PC-9 (cell line): ENCODE measurements around the gene ZNF879. TPM values are rescaled to one million over a fixed set of nuclear protein-coding genes. Genes with fewer than 3 reads are reported as not detected.

ENCODE experiments used
- BruUV-seq: library from RNA; stranded (reverse); fragments of 400-500 nt; replicated peaks from 2 replicates; lab custom pipeline; 2021; lab: Mats Ljungman, UMichigan
- CTCF ChIA-PET: fragments of 300-600 bp; sonication (Branson Sonifier 250); formaldehyde crosslinking; loops from one replicate; lab custom pipeline; 2022; ENCODE audit warnings: antibody characterized with exemption; lab: Charles Lee
- POLR2A ChIA-PET: fragments of 300-600 bp; sonication (Branson Sonifier 250); formaldehyde crosslinking; loops from one replicate; lab custom pipeline; 2022; ENCODE audit warnings: antibody characterized with exemption; ENCODE audit not compliant: unreplicated experiment; lab: Charles Lee
- DNase-seq, 2 experiments: peaks; one replicate each; pipeline versions ENCODE4 v3.0.0 to v3.0.0-alpha.2; 2015 to 2022; ENCODE audit warnings: mixed read lengths in 1 of 2
- H2AFZ ChIP-seq: fragments of 200-600 bp; sonication (generic); 2 replicates; pipeline ENCODE4 v1.8.1; 2017; ENCODE audit warnings: antibody characterized with exemption
- H3F3A ChIP-seq: fragments of 200-600 bp; sonication (generic); 2 replicates; pipeline ENCODE4 v1.8.1; 2017; ENCODE audit warnings: antibody characterized with exemption, mild to moderate bottlenecking, low read depth; ENCODE audit not compliant: insufficient read depth
- H3K27ac ChIP-seq: fragments of 200-600 bp; sonication (generic); 2 replicates; pipeline ENCODE4 v1.6.1; 2016; ENCODE audit warnings: mixed run types
- H3K27me3 ChIP-seq: fragments of 200-600 bp; sonication (generic); 2 replicates; pipeline ENCODE4 v1.6.1; 2016; ENCODE audit warnings: low read depth, mixed run types; ENCODE audit not compliant: insufficient read depth
- H3K36me3 ChIP-seq: fragments of 200-600 bp; sonication (generic); 2 replicates; pipeline ENCODE4 v1.6.1; 2016; ENCODE audit warnings: low read depth, mixed run types
- H3K4me1 ChIP-seq: fragments of 200-600 bp; sonication (generic); replicated peaks from 2 replicates; pipeline ENCODE4 v1.6.1; 2016; ENCODE audit warnings: mixed run types; ENCODE audit not compliant: insufficient read depth
- H3K4me2 ChIP-seq: fragments of 200-600 bp; sonication (generic); 2 replicates; pipeline ENCODE4 v1.6.1; 2017; ENCODE audit warnings: mixed run types
- H3K4me3 ChIP-seq: fragments of 200-600 bp; sonication (generic); 2 replicates; pipeline ENCODE4 v1.6.1; 2016; ENCODE audit warnings: mixed run types
- H3K79me2 ChIP-seq: fragments of 200-600 bp; sonication (generic); 2 replicates; pipeline ENCODE4 v1.6.1; 2017; ENCODE audit warnings: low read depth, mixed run types
- H3K9me2 ChIP-seq: fragments of 200-600 bp; sonication (generic); 2 replicates; pipeline ENCODE4 v1.8.1; 2017; ENCODE audit warnings: mild to moderate bottlenecking; ENCODE audit not compliant: insufficient read depth
- H3K9me3 ChIP-seq: fragments of 200-600 bp; sonication (generic); 2 replicates; pipeline ENCODE4 v1.8.1; 2016; ENCODE audit warnings: low read depth; ENCODE audit not compliant: insufficient read depth
- H4K20me1 ChIP-seq: fragments of 200-600 bp; sonication (generic); 2 replicates; pipeline ENCODE4 v1.8.1; 2017; ENCODE audit not compliant: insufficient read depth
- EZH2 ChIP-seq: fragments of 200-600 bp; sonication (generic); IDR thresholded peaks from 2 replicates; pipeline ENCODE4 v1.8.0; 2017; ENCODE audit warnings: antibody characterized with exemption, low read depth
- intact Hi-C: fragments of 100-400 bp; cut with micrococcal nuclease; formaldehyde crosslinking; loops from one replicate; pipeline ENCODE4 v1.10.0; 2022; ENCODE audit not compliant: unreplicated experiment
- total RNA-seq: library from RNA; stranded (reverse); gene quantifications from 2 replicates; pipeline ENCODE4 v1.2.3, GENCODE V29; 2021
- TF ChIP-seq, protein P1 (sequence below): fragments of 200-600 bp; sonication (generic); conservative IDR thresholded peaks from 2 replicates; pipeline ENCODE4 v1.6.1; 2017; ENCODE audit warnings: mixed run types, antibody characterized with exemption, mild to moderate bottlenecking, moderate library complexity

The ZNF879 gene
- total RNA-seq, 1 experiment from 2014 or later, result 0.24 TPM

DNA sequence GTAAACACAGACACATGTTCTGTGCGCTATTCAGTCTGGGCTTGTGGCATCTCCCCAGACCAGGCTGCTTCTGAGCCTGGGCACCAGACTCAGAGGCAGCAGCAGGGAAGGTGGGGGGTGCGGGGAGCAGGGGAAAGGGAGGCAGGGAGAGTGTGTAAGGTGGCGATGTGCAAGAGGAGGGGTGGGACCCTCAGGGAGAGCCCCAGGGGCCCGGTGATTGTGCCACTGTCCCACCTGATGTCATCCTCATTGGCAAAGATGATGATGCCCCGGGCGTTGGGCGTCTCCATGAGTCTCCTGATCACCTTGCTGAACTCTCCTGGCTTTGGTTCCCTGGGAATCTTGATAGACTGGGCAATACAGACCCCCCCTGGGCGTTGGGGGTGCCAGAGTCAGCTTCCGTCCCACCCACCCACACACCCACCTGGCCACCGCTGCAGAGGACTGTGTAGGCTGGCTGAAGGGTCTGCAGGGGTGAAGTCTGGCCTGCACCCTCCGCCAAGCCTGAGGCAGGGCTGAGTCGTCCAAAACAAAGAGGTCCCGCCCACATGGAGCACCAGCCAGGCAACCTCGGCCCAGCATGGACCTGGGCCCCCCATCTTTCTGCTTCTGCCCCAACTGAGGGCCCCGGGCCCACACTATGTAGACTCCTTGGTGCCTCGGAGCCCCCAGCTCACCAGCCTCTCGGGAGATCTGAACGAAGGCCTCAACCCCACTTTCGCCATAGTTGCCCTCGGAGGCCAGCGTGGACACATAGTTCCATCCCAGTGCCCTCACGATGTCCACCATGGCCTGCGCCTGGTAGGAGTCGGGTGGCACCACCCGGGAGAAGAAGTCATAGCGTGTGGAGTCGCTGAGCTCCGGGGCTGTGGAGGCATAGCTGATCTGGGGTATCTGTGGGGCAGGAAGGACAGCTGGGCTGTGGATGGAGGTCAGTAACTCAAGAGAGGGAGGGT lies 32.1 kb upstream of the ZNF879 start:
- Histone ChIP-seq H4K20me1 (no peaks in the 10 kb centered on the region), H3K27me3 (peaks cover 44% of the 10 kb centered on the region), H3K79me2 (no peaks in the 10 kb centered on the region), H3K4me2 (no peak overlapping the region), H3K36me3 (no peaks in the 10 kb centered on the region), H3K9me2 (no peaks in the 10 kb centered on the region), H3K9me3 (no peaks in the 10 kb centered on the region), H3F3A (no peaks in the 10 kb centered on the region), H2AFZ (no peak overlapping the region), H3K27ac (no peak overlapping the region), H3K4me1 (no peaks in the 10 kb centered on the region), H3K4me3 (no peak overlapping the region)
- ChIA-PET CTCF (no interaction called here), POLR2A (no interaction called here)
- no peak for TF ChIP-seq EZH2
- TF ChIP-seq, protein P1, sequence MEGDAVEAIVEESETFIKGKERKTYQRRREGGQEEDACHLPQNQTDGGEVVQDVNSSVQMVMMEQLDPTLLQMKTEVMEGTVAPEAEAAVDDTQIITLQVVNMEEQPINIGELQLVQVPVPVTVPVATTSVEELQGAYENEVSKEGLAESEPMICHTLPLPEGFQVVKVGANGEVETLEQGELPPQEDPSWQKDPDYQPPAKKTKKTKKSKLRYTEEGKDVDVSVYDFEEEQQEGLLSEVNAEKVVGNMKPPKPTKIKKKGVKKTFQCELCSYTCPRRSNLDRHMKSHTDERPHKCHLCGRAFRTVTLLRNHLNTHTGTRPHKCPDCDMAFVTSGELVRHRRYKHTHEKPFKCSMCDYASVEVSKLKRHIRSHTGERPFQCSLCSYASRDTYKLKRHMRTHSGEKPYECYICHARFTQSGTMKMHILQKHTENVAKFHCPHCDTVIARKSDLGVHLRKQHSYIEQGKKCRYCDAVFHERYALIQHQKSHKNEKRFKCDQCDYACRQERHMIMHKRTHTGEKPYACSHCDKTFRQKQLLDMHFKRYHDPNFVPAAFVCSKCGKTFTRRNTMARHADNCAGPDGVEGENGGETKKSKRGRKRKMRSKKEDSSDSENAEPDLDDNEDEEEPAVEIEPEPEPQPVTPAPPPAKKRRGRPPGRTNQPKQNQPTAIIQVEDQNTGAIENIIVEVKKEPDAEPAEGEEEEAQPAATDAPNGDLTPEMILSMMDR, result no peak
- BruUV-seq, result no TSS peak
- no peak for DNase-seq
- intact Hi-C loops, result no loop called here

DNA sequence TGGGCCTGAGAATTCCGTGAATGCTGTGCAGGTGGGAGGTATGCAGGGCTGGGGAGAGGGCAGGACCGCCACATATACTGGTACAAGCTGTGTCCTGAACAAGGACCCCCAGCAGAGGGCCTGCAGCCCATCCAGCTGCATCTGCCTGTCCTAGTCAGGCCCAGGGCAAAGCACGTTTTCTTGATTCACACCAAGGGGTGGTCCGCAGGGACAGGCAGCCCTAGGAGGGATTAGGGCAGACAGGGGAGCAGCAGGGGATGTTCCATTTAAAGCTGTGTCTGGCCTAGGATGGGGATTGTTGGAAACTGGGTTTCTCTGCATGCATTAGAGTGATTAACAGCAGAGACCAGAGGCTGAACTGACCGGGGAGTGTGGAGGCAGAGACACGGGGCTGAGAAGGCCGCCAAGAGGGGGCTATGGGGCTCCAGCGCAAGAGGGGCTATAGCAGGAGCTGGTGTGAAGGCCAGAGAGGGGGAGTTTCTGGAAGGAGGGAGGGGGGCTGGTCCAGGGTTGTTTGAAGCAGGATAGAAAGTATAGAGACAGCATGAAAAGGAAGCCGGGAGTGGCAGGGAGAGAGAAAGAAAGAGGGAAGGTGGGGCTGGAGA lies 31.2 kb upstream of the ZNF879 start:
- Histone ChIP-seq H3K27ac (no peak overlapping the region), H3K4me1 (no peaks in the 10 kb centered on the region), H3K36me3 (no peaks in the 10 kb centered on the region), H3F3A (no peaks in the 10 kb centered on the region), H3K9me2 (no peaks in the 10 kb centered on the region), H3K27me3 (peaks cover 52% of the 10 kb centered on the region), H3K79me2 (no peaks in the 10 kb centered on the region), H4K20me1 (no peaks in the 10 kb centered on the region), H3K4me3 (no peak overlapping the region), H3K9me3 (no peaks in the 10 kb centered on the region), H2AFZ (no peak overlapping the region), H3K4me2 (no peak overlapping the region)
- DNase-seq, result no peak
- intact Hi-C loops, result no loop called here
- TF ChIP-seq EZH2, result no peak
- TF ChIP-seq, protein P1, result no peak
- POLR2A ChIA-PET, result no interaction called here
- CTCF ChIA-PET, result no interaction called here
- no TSS peak for BruUV-seq

- intact Hi-C loops, result no loop called here
- no peaks in the 10 kb centered on the region for H3K9me3 ChIP-seq
- H3K27ac ChIP-seq, result no peak overlapping the region
- no TSS peak for BruUV-seq
- no peaks in the 10 kb centered on the region for H3K36me3 ChIP-seq
- DNase-seq, result no peak
- no peaks in the 10 kb centered on the region for H3F3A ChIP-seq
- POLR2A ChIA-PET, result no interaction called here
- CTCF ChIA-PET, result no interaction called here
- H3K4me2 ChIP-seq, result no peak overlapping the region
- H3K4me3 ChIP-seq, result no peak overlapping the region
- no peaks in the 10 kb centered on the region for H3K4me1 ChIP-seq
- TF ChIP-seq EZH2, result no peak
- TF ChIP-seq, protein P1, result no peak
- H2AFZ ChIP-seq, result no peak overlapping the region
- no peaks in the 10 kb centered on the region for H3K79me2 ChIP-seq
- no peaks in the 10 kb centered on the region for H4K20me1 ChIP-seq
- no peaks in the 10 kb centered on the region for H3K9me2 ChIP-seq
- peaks cover 61% of the 10 kb centered on the region for H3K27me3 ChIP-seq
Measured at GRCh38 chr5:178993236-178993765, 30.3 kb upstream of the ZNF879 start.
